Duodenal mucosa (tissue), 2 donors: ENCODE data around the gene ZBTB38.

Experiments
- H3K27ac ChIP-seq: one replicate; pipeline ENCODE4 v1.7.0; 2013; ENCODE audit warnings: low read depth, low read length
- H3K27me3 ChIP-seq, 2 donors: one replicate each; pipeline ENCODE4 v1.7.0; 2013; ENCODE audit warnings: low read length in 2 of 2, control low read depth in 1 of 2; ENCODE audit not compliant: insufficient read depth in 2 of 2, control insufficient read depth in 1 of 2
- H3K36me3 ChIP-seq, 2 donors: one replicate each; pipeline ENCODE4 v1.7.0; 2013; ENCODE audit warnings: low read length in 2 of 2, control low read depth in 1 of 2; ENCODE audit not compliant: insufficient read depth in 2 of 2, control insufficient read depth in 1 of 2
- H3K4me1 ChIP-seq, 2 donors: one replicate each; pipeline ENCODE4 v1.7.0; 2013; ENCODE audit warnings: low read length in 2 of 2, control low read depth in 1 of 2; ENCODE audit not compliant: insufficient read depth in 2 of 2, control insufficient read depth in 1 of 2
- H3K4me3 ChIP-seq, 2 donors: one replicate each; pipeline ENCODE4 v1.7.0; 2013; ENCODE audit warnings: low read length in 2 of 2, low read depth in 1 of 2
- H3K9ac ChIP-seq, 2 donors: one replicate each; pipeline ENCODE4 v1.7.0; 2013; ENCODE audit warnings: low read length in 2 of 2, low read depth in 1 of 2
- H3K9me3 ChIP-seq, 2 donors: one replicate each; pipeline ENCODE4 v1.7.0; 2013; ENCODE audit warnings: low read length in 2 of 2, control low read depth in 1 of 2; ENCODE audit not compliant: control insufficient read depth in 1 of 2

The ZBTB38 gene

GRCh38 chr3:141368062-141368924 lies at the start of gene ZBTB38:
TSS of gene ZBTB38 (plus strand) at chr3:141368504. CDS start at chr3:141442389, 73,885 bp downstream.
- H3K4me1 ChIP-seq = peaks cover 26 to 36% of the 10 kb centered on the region in 2 donors
- peak within 1 kb of the TSS; percentile 8 to 61 for H3K9ac ChIP-seq
- no peaks in the 10 kb centered on the region for H3K27me3 ChIP-seq
- peak within 1 kb of the TSS; percentile 41 to 57 for H3K4me3 ChIP-seq
- no peaks in the 10 kb centered on the region for H3K9me3 ChIP-seq
- peak within 1 kb of the TSS; percentile 86 for H3K27ac ChIP-seq
- peaks cover 5 to 6% of the 10 kb centered on the region in 2 donors for H3K36me3 ChIP-seq

GRCh38 chr3:141320399-141321108 lies 47.8 kb upstream of the ZBTB38 start:
- Histone ChIP-seq H3K4me3 (no peak overlapping the region), H3K27ac (no peak overlapping the region)

GRCh38 chr3:141321109-141321497 lies 47.2 kb upstream of the ZBTB38 start:
- H3K27ac ChIP-seq = no peak overlapping the region
- H3K9ac ChIP-seq = no peak overlapping the region
- H3K36me3 ChIP-seq = no peaks in the 10 kb centered on the region
- H3K27me3 ChIP-seq = no peaks in the 10 kb centered on the region
- no peaks in the 10 kb centered on the region for H3K9me3 ChIP-seq
- H3K4me3 ChIP-seq = no peak overlapping the region
- H3K4me1 ChIP-seq = peaks cover 7 to 9% of the 10 kb centered on the region in 2 donors

More at GRCh38 chr3:141320399-141321108, 47.8 kb upstream of the ZBTB38 start:
- H3K27me3 ChIP-seq = no peaks in the 10 kb centered on the region
- no peaks in the 10 kb centered on the region for H3K36me3 ChIP-seq
- peaks cover 7 to 9% of the 10 kb centered on the region in 2 donors for H3K4me1 ChIP-seq
- H3K9ac ChIP-seq = no peak overlapping the region
- no peaks in the 10 kb centered on the region for H3K9me3 ChIP-seq

GRCh38 chr3:141323936-141324704 lies 44.2 kb upstream of the ZBTB38 start:
- Histone ChIP-seq H3K27me3 (no peaks in the 10 kb centered on the region), H3K9ac (peak overlapping the region; percentile 30 to 53), H3K4me3 (peak overlapping the region; percentile 55 to 62), H3K36me3 (no peaks in the 10 kb centered on the region), H3K4me1 (peaks cover 23 to 32% of the 10 kb centered on the region in 2 donors), H3K9me3 (no peaks in the 10 kb centered on the region), H3K27ac (peak overlapping the region; percentile 49)

- no peak overlapping the region for H3K27ac ChIP-seq
Observed at GRCh38 chr3:141326123-141326522, 42.2 kb upstream of the ZBTB38 start.

GRCh38 chr3:141326626-141327025 lies 41.7 kb upstream of the ZBTB38 start:
- no peaks in the 10 kb centered on the region for H3K36me3 ChIP-seq
- H3K27me3 ChIP-seq = no peaks in the 10 kb centered on the region
- no peak overlapping the region for H3K4me3 ChIP-seq
- peaks cover 34 to 38% of the 10 kb centered on the region in 2 donors for H3K4me1 ChIP-seq
- no peaks in the 10 kb centered on the region for H3K9me3 ChIP-seq
- no peak overlapping the region for H3K27ac ChIP-seq
- H3K9ac ChIP-seq = no peak overlapping the region

More at GRCh38 chr3:141326123-141326522, 42.2 kb upstream of the ZBTB38 start:
- H3K27me3 ChIP-seq = no peaks in the 10 kb centered on the region
- no peaks in the 10 kb centered on the region for H3K9me3 ChIP-seq
- no peaks in the 10 kb centered on the region for H3K36me3 ChIP-seq
- H3K4me1 ChIP-seq = peaks cover 29 to 33% of the 10 kb centered on the region in 2 donors
- H3K4me3 ChIP-seq = peak overlapping the region; percentile 55 to 62
- peak overlapping the region in 1 of 2 donors; percentile 53 for H3K9ac ChIP-seq

GRCh38 chr3:141328286-141329166 lies 39.8 kb upstream of the ZBTB38 start:
- no peaks in the 10 kb centered on the region for H3K9me3 ChIP-seq
- H3K27me3 ChIP-seq = no peaks in the 10 kb centered on the region
- no peak overlapping the region for H3K4me3 ChIP-seq
- H3K9ac ChIP-seq = no peak overlapping the region
- H3K36me3 ChIP-seq = no peaks in the 10 kb centered on the region
- H3K4me1 ChIP-seq = peaks cover 48 to 51% of the 10 kb centered on the region in 2 donors
- H3K27ac ChIP-seq = no peak overlapping the region

- Histone ChIP-seq H3K4me3 (no peak overlapping the region), H3K9me3 (no peaks in the 10 kb centered on the region), H3K9ac (no peak overlapping the region), H3K4me1 (peaks cover 47 to 51% of the 10 kb centered on the region in 2 donors), H3K27me3 (no peaks in the 10 kb centered on the region), H3K36me3 (no peaks in the 10 kb centered on the region), H3K27ac (no peak overlapping the region)
Observed at GRCh38 chr3:141330235-141330634, 38.1 kb upstream of the ZBTB38 start.

GRCh38 chr3:141330718-141331376 lies 37.5 kb upstream of the ZBTB38 start:
- Histone ChIP-seq H3K27me3 (no peaks in the 10 kb centered on the region), H3K4me1 (peaks cover 49 to 51% of the 10 kb centered on the region in 2 donors), H3K9ac (no peak overlapping the region), H3K4me3 (no peak overlapping the region), H3K9me3 (no peaks in the 10 kb centered on the region), H3K27ac (no peak overlapping the region), H3K36me3 (no peaks in the 10 kb centered on the region)
